MM.1S (cell line): ENCODE measurements around the gene TNFRSF14.

Source experiments
- DNase-seq: peaks from one replicate; pipeline ENCODE4 v3.0.0-alpha.2; 2015
- H2AFZ ChIP-seq: fragments of 300-600 bp; sonication (generic); 2 replicates; pipeline ENCODE4 v1.6.0; 2016; ENCODE audit warnings: antibody characterized with exemption, low read length
- H3F3A ChIP-seq: fragments of 300-600 bp; sonication (generic); 2 replicates; pipeline ENCODE4 v1.6.1; 2016; ENCODE audit warnings: mild to moderate bottlenecking, antibody characterized with exemption, low read length, moderate library complexity, mixed read lengths; ENCODE audit not compliant: insufficient read depth
- H3K27ac ChIP-seq: fragments of 300-600 bp; sonication (generic); 2 replicates; pipeline ENCODE4 v1.5.1; 2016; ENCODE audit warnings: mild to moderate bottlenecking, low read length
- H3K27me3 ChIP-seq: fragments of 300-600 bp; sonication (generic); replicated peaks from 2 replicates; pipeline ENCODE4 v1.6.0; 2016; ENCODE audit warnings: low read length; ENCODE audit not compliant: insufficient read depth
- H3K36me3 ChIP-seq: fragments of 300-600 bp; sonication (generic); replicated peaks from 2 replicates; pipeline ENCODE4 v1.6.1; 2016; ENCODE audit warnings: mild to moderate bottlenecking, low read length, mixed read lengths; ENCODE audit not compliant: insufficient read depth
- H3K4me1 ChIP-seq: fragments of 300-600 bp; sonication (generic); 2 replicates; pipeline ENCODE4 v1.6.1; 2016; ENCODE audit warnings: low read length, mixed read lengths
- H3K4me2 ChIP-seq: fragments of 300-600 bp; sonication (generic); 2 replicates; pipeline ENCODE4 v1.6.0; 2016; ENCODE audit warnings: low read depth, low read length
- H3K4me3 ChIP-seq: fragments of 300-600 bp; sonication (generic); 2 replicates; pipeline ENCODE4 v1.5.1; 2016; ENCODE audit warnings: low read length, mixed read lengths
- H3K79me2 ChIP-seq: fragments of 300-600 bp; sonication (generic); 2 replicates; pipeline ENCODE4 v1.6.1; 2016; ENCODE audit warnings: mixed run types, low read length, mixed read lengths
- H3K9ac ChIP-seq: fragments of 300-600 bp; sonication (generic); 2 replicates; pipeline ENCODE4 v1.6.1; 2016; ENCODE audit warnings: low read length, mixed read lengths
- H3K9me2 ChIP-seq: fragments of 300-600 bp; sonication (generic); replicated peaks from 2 replicates; pipeline ENCODE4 v1.6.1; 2016; ENCODE audit warnings: mild to moderate bottlenecking, low read length, mixed read lengths; ENCODE audit not compliant: insufficient read depth
- H3K9me3 ChIP-seq: fragments of 300-600 bp; sonication (generic); replicated peaks from 2 replicates; pipeline ENCODE4 v1.6.1; 2016; ENCODE audit warnings: mild to moderate bottlenecking, low read length, mixed read lengths; ENCODE audit not compliant: insufficient read depth
- H4K20me1 ChIP-seq: fragments of 300-600 bp; sonication (generic); 2 replicates; pipeline ENCODE4 v1.6.1; 2016; ENCODE audit warnings: mild to moderate bottlenecking, low read length, moderate library complexity, mixed read lengths; ENCODE audit not compliant: insufficient read depth
- EZH2 ChIP-seq: fragments of 300-600 bp; sonication (generic); optimal IDR thresholded peaks from 2 replicates; pipeline ENCODE3; 2017; ENCODE audit warnings: low read depth, mild to moderate bottlenecking, antibody characterized with exemption, low read length, mixed read lengths
- EZH2phosphoT487 ChIP-seq: fragments of 300-600 bp; sonication (generic); IDR thresholded peaks from 2 replicates; pipeline ENCODE4 v1.6.1; 2018; ENCODE audit warnings: antibody characterized with exemption, low read length
- TF ChIP-seq, protein P1 (sequence below): fragments of 300-600 bp; sonication (generic); IDR thresholded peaks from 2 replicates; pipeline ENCODE4 v1.5.1; 2016; ENCODE audit warnings: antibody characterized with exemption, low read length, mixed read lengths

The TNFRSF14 gene

DNA sequence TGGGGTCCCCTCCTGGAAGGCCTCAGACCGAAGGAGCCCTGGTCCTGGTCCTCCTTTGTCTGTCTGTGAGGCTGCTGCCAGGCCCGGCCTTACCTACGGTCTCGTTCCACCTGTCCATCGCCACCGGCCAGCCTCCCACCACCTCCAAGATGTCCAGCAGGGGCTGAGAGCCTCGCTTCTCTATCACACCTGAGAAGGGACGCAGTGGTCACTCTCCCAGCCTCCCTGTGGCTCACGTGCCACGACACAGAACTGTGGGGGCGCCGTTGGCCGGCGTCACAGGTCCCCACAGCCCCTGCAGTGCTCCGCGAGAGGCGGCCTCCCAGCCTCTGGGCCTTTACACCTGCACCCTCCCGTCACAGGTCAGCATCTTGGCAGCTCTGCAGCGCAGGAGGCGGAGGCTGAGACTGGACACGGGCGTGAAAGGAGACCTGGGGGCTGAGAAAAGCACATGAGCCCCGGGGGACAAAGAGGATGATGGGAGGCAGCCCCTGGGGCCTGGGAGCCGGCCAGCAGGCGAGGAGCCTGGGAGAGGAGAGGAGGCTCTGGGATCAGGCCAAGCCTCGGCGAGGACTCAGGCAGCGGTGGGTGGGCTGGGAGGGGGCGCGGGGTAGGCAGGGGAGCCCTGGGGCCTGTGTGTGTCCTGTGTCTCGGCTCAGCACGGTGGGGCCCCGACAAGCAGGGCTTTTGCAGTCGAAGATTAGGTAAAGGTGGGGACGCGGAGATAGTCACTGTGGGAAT is 50.9 kb downstream of the TNFRSF14 start:
- Histone ChIP-seq H3K9ac (no peak overlapping the region), H3K4me2 (no peak overlapping the region), H3F3A (no peaks in the 10 kb centered on the region), H4K20me1 (no peaks in the 10 kb centered on the region), H3K9me3 (no peaks in the 10 kb centered on the region), H3K27ac (no peak overlapping the region), H3K4me1 (no peaks in the 10 kb centered on the region), H3K36me3 (no peaks in the 10 kb centered on the region), H3K4me3 (no peak overlapping the region), H3K9me2 (no peaks in the 10 kb centered on the region), H2AFZ (no peak overlapping the region), H3K27me3 (peaks cover 92% of the 10 kb centered on the region), H3K79me2 (no peaks in the 10 kb centered on the region)
- no peak for DNase-seq
- TF ChIP-seq EZH2 (no peak), EZH2phosphoT487 (no peak)
- TF ChIP-seq, protein P1, sequence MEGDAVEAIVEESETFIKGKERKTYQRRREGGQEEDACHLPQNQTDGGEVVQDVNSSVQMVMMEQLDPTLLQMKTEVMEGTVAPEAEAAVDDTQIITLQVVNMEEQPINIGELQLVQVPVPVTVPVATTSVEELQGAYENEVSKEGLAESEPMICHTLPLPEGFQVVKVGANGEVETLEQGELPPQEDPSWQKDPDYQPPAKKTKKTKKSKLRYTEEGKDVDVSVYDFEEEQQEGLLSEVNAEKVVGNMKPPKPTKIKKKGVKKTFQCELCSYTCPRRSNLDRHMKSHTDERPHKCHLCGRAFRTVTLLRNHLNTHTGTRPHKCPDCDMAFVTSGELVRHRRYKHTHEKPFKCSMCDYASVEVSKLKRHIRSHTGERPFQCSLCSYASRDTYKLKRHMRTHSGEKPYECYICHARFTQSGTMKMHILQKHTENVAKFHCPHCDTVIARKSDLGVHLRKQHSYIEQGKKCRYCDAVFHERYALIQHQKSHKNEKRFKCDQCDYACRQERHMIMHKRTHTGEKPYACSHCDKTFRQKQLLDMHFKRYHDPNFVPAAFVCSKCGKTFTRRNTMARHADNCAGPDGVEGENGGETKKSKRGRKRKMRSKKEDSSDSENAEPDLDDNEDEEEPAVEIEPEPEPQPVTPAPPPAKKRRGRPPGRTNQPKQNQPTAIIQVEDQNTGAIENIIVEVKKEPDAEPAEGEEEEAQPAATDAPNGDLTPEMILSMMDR, result no peak

DNA sequence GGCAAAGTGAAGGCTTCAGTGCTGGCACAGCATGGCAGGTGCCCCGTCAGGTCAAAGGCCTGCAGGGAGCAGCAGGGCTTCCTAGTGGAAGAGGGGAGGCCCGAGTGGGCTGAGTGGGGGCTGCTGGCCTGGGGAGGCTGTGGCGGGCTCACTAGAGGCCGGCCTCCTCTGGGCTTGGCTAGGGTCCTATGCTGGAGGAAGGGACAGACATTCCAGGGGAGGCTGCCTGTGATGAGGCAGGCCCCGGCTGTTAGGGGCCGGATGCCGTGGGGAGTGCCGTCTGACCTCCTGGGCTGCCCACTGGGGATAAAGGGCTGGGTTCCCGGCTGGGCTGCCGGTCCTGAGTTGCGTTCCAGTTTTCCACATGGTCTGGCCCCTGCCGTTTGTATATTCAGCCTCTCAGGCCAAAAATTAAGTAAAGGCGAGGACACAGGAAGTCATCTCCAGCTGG is 51.5 kb downstream of the TNFRSF14 start:
- TF ChIP-seq, protein P1, result no peak
- no peak for TF ChIP-seq EZH2
- TF ChIP-seq EZH2phosphoT487, result no peak
- DNase-seq, result no peak
- no peaks in the 10 kb centered on the region for H3K9me3 ChIP-seq
- no peak overlapping the region for H3K4me3 ChIP-seq
- H3K9me2 ChIP-seq, result no peaks in the 10 kb centered on the region
- H3K36me3 ChIP-seq, result no peaks in the 10 kb centered on the region
- no peak overlapping the region for H3K27ac ChIP-seq
- H3K27me3 ChIP-seq, result peaks cover 92% of the 10 kb centered on the region
- H3F3A ChIP-seq, result no peaks in the 10 kb centered on the region
- no peak overlapping the region for H2AFZ ChIP-seq
- H3K79me2 ChIP-seq, result no peaks in the 10 kb centered on the region
- H4K20me1 ChIP-seq, result no peaks in the 10 kb centered on the region
- H3K4me1 ChIP-seq, result no peaks in the 10 kb centered on the region
- no peak overlapping the region for H3K9ac ChIP-seq
- no peak overlapping the region for H3K4me2 ChIP-seq

DNA sequence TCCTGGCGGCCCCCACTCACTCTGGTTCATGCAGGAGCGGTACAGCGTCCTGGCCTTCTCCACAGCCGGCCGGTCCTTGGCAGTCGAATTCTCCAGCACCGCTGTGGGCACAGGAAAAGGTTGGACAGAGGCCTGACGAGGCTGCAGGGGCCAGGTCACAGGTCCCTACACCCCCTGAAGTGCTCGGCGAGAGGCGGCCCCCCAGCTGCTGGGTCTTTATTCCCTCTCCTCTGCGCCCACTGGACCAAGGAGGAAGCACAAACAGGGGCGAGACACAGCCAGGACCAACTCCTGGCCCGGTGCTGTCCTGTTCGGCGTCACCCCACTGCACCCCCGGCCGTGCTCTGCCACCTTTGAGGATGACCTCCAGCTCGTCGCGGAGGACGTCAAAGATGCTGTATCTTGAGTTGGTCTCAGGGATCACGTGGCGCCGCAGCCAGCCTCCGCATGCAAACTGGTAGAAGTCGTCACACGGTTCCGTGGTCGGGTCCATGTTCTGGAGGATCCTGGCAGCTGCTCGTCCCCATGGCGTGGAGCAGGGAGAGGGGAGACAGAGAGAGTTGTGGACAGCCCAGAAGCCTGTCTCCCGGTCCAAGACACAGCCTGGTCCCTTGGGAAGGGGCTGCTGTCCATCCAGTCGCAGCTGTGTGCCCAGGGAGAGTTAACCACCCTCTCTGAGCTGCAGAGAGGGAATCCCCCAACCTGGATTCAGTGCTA is 53.3 kb downstream of the TNFRSF14 start:
- TF ChIP-seq EZH2phosphoT487, result no peak
- TF ChIP-seq, protein P1, result no peak
- TF ChIP-seq EZH2, result no peak
- Histone ChIP-seq H4K20me1 (no peaks in the 10 kb centered on the region), H3F3A (no peaks in the 10 kb centered on the region), H2AFZ (no peak overlapping the region), H3K4me1 (no peaks in the 10 kb centered on the region), H3K27ac (no peak overlapping the region), H3K4me3 (no peak overlapping the region), H3K79me2 (no peaks in the 10 kb centered on the region), H3K4me2 (no peak overlapping the region), H3K9me3 (no peaks in the 10 kb centered on the region), H3K9me2 (no peaks in the 10 kb centered on the region), H3K9ac (no peak overlapping the region), H3K27me3 (peaks cover 92% of the 10 kb centered on the region), H3K36me3 (no peaks in the 10 kb centered on the region)
- no peak for DNase-seq
